Measurements from ENCODE around the gene DYNC2H1.

DYNC2H1 gene

GRCh38 chr11:103453126-103453525, 343.9 kb downstream of the DYNC2H1 start:
- TF ChIP-seq TEAD4 (IDR thresholded peaks at IDR 0.05) (no peak), TCF12 (IDR thresholded peaks at IDR 0.05; ENCODE audit: low read depth) (no peak), NFIC (IDR thresholded peaks at IDR 0.05) (no peak), EP300 (IDR thresholded peaks at IDR 0.05; ENCODE audit: borderline replicate concordance) (no peak)

GRCh38 chr11:103453915-103454709, 344.9 kb downstream of the DYNC2H1 start:
- no peak for TF ChIP-seq CREB1 (IDR thresholded peaks at IDR 0.05; ENCODE audit: low read depth)
- no peak for TF ChIP-seq YY1 (IDR thresholded peaks at IDR 0.05; ENCODE audit: low read depth)
- no peak for TF ChIP-seq REST (IDR thresholded peaks at IDR 0.05; ENCODE audit: low read depth)
- no peak for TF ChIP-seq USF1 (IDR thresholded peaks at IDR 0.05)

- no peak for TF ChIP-seq USF1 (IDR thresholded peaks at IDR 0.05)
- no peak for TF ChIP-seq REST (IDR thresholded peaks at IDR 0.05; ENCODE audit: low read depth)
- TF ChIP-seq EGR1 (IDR thresholded peaks at IDR 0.05), result no peak
- no peak for TF ChIP-seq ZBTB7A (IDR thresholded peaks at IDR 0.05; ENCODE audit: low read depth)
- no peak for TF ChIP-seq YY1 (IDR thresholded peaks at IDR 0.05; ENCODE audit: low read depth)
- TF ChIP-seq CEBPB (IDR thresholded peaks at IDR 0.05), result no peak
- TF ChIP-seq MAX (IDR thresholded peaks at IDR 0.05), result no peak
- no peak for TF ChIP-seq TAF1 (IDR thresholded peaks at IDR 0.05; ENCODE audit: low read depth)
- TF ChIP-seq RAD21 (IDR thresholded peaks at IDR 0.05; ENCODE audit: low read depth), result no peak
- no peak for TF ChIP-seq TCF12 (IDR thresholded peaks at IDR 0.05; ENCODE audit: low read depth)
- TF ChIP-seq CREB1 (IDR thresholded peaks at IDR 0.05; ENCODE audit: low read depth), result no peak
Measured at GRCh38 chr11:103464420-103464819, 355.2 kb downstream of the DYNC2H1 start.

- TF ChIP-seq REST (IDR thresholded peaks at IDR 0.05; ENCODE audit: low read depth) (no peak), ZBTB7A (IDR thresholded peaks at IDR 0.05; ENCODE audit: low read depth) (no peak), MAX (IDR thresholded peaks at IDR 0.05) (no peak), RAD21 (IDR thresholded peaks at IDR 0.05; ENCODE audit: low read depth) (no peak), EGR1 (IDR thresholded peaks at IDR 0.05) (no peak), EP300 (IDR thresholded peaks at IDR 0.05; ENCODE audit: borderline replicate concordance) (no peak), CREB1 (IDR thresholded peaks at IDR 0.05; ENCODE audit: low read depth) (no peak), FOXM1 (IDR thresholded peaks at IDR 0.05; ENCODE audit: borderline replicate concordance, low read depth) (no peak), NFIC (IDR thresholded peaks at IDR 0.05) (no peak), CEBPB (IDR thresholded peaks at IDR 0.05) (no peak)
Measured at GRCh38 chr11:103465555-103466140, 356.4 kb downstream of the DYNC2H1 start.

GRCh38 chr11:103471546-103471945, 362.3 kb downstream of the DYNC2H1 start:
- no peak for TF ChIP-seq TCF12 (IDR thresholded peaks at IDR 0.05; ENCODE audit: low read depth)
- no peak for TF ChIP-seq RAD21 (IDR thresholded peaks at IDR 0.05; ENCODE audit: low read depth)
- TF ChIP-seq CEBPB (IDR thresholded peaks at IDR 0.05), result no peak
- no peak for TF ChIP-seq TEAD4 (IDR thresholded peaks at IDR 0.05)
- TF ChIP-seq FOXM1 (IDR thresholded peaks at IDR 0.05; ENCODE audit: borderline replicate concordance, low read depth), result no peak
- TF ChIP-seq ZBTB7A (IDR thresholded peaks at IDR 0.05; ENCODE audit: low read depth), result no peak
- TF ChIP-seq EP300 (IDR thresholded peaks at IDR 0.05; ENCODE audit: borderline replicate concordance), result no peak
- TF ChIP-seq YY1 (IDR thresholded peaks at IDR 0.05; ENCODE audit: low read depth), result no peak
- TF ChIP-seq USF1 (IDR thresholded peaks at IDR 0.05), result no peak
- no peak for TF ChIP-seq TAF1 (IDR thresholded peaks at IDR 0.05; ENCODE audit: low read depth)
- no peak for TF ChIP-seq NFIC (IDR thresholded peaks at IDR 0.05)
- TF ChIP-seq EGR1 (IDR thresholded peaks at IDR 0.05), result no peak
- no peak for TF ChIP-seq CREB1 (IDR thresholded peaks at IDR 0.05; ENCODE audit: low read depth)

Data from Ishikawa (cell line).